ENCODE measurements around the gene BRD4. TPM values are rescaled to one million over a fixed set of nuclear protein-coding genes. Genes with fewer than 3 reads are reported as not detected.

The BRD4 gene
- total RNA-seq, 4 donors from 2014 or later: 64.8 to 83.2 (median 73.9) TPM

- Histone ChIP-seq H3K27me3 (no peaks in the 10 kb centered on the region), H3K36me3 (no peaks in the 10 kb centered on the region), H3K9me3 (no peaks in the 10 kb centered on the region), H3K27ac (peak overlapping the region; percentile 49 to 67 (median 58)), H3K4me3 (no peak overlapping the region), H3K4me1 (peaks cover 4 to 8% of the 10 kb centered on the region in 2 donors)
- peak; percentile 28 to 52 for DNase-seq
- ATAC-seq: peak; percentile 41 to 52
- TF ChIP-seq CTCF (IDR thresholded peaks at IDR 0.05 in 4 of 5, conservative IDR thresholded peaks at IDR 0.05 in 1 of 5): no peak
- no peak for TF ChIP-seq POLR2A (IDR thresholded peaks at IDR 0.05)
- intact Hi-C loops (cut with DNase I; ENCODE audit: low total_unique reads) (no loop called here), in situ Hi-C loops (cut with MboI; ENCODE audit: low sequenced_read_pairs in 4 of 4) (no loop called here)
Observed at GRCh38 chr19:15210323-15210781, 122.0 kb downstream of the BRD4 start.

- Histone ChIP-seq H3K27me3 (peaks cover 23 to 50% (median 46%) of the 10 kb centered on the region in 3 donors), H3K27ac (peak overlapping the region; percentile 47 to 61 (median 56)), H3K9me3 (no peaks in the 10 kb centered on the region), H3K4me3 (peak overlapping the region; percentile 14 to 32 (median 28)), H3K4me1 (peaks cover 0 to 13% of the 10 kb centered on the region in 2 donors), H3K36me3 (no peaks in the 10 kb centered on the region)
- DNase-seq (no peak), ATAC-seq (no peak)
- TF ChIP-seq CTCF (IDR thresholded peaks at IDR 0.05 in 4 of 5, conservative IDR thresholded peaks at IDR 0.05 in 1 of 5) (no peak), POLR2A (IDR thresholded peaks at IDR 0.05) (no peak)
- intact Hi-C loops (cut with DNase I; ENCODE audit: low total_unique reads) (no loop called here), in situ Hi-C loops (cut with MboI; ENCODE audit: low sequenced_read_pairs in 4 of 4) (no loop called here)
Observed at GRCh38 chr19:15201374-15202023, 130.8 kb downstream of the BRD4 start.

GRCh38 chr19:15200553-15201364 lies 131.6 kb downstream of the BRD4 start, which contains the start of gene NOTCH3:
Gene NOTCH3, minus strand, starts transcription at chr19:15200995. Its CDS starts 90 bp downstream, at chr19:15200905.
- peak in 1 of 2 donors; percentile 26 for TF ChIP-seq POLR2A (IDR thresholded peaks at IDR 0.05)
- TF ChIP-seq CTCF (IDR thresholded peaks at IDR 0.05 in 4 of 5, conservative IDR thresholded peaks at IDR 0.05 in 1 of 5): no peak
- ATAC-seq (no peak), DNase-seq (no peak)
- H3K9me3 ChIP-seq: no peaks in the 10 kb centered on the region
- peaks cover 0 to 13% of the 10 kb centered on the region in 2 donors for H3K4me1 ChIP-seq
- no peaks in the 10 kb centered on the region for H3K36me3 ChIP-seq
- peaks cover 29 to 57% (median 54%) of the 10 kb centered on the region in 3 donors for H3K27me3 ChIP-seq
- H3K4me3 ChIP-seq: peak within 1 kb of the TSS; percentile 45 to 52 (median 48)
- peak within 1 kb of the TSS; percentile 72 to 75 (median 73) for H3K27ac ChIP-seq
- in situ Hi-C loops (cut with MboI; ENCODE audit: low sequenced_read_pairs in 4 of 4): no loop called here
- intact Hi-C loops (cut with DNase I; ENCODE audit: low total_unique reads): no loop called here

- peaks cover 34 to 63% (median 61%) of the 10 kb centered on the region in 3 donors for H3K27me3 ChIP-seq
- intact Hi-C loops (cut with DNase I; ENCODE audit: low total_unique reads): no loop called here
- no peaks in the 10 kb centered on the region for H3K9me3 ChIP-seq
- no peaks in the 10 kb centered on the region for H3K36me3 ChIP-seq
- in situ Hi-C loops (cut with MboI; ENCODE audit: low sequenced_read_pairs in 4 of 4): no loop called here
- no peak for TF ChIP-seq CTCF (IDR thresholded peaks at IDR 0.05 in 4 of 5, conservative IDR thresholded peaks at IDR 0.05 in 1 of 5)
- TF ChIP-seq POLR2A (IDR thresholded peaks at IDR 0.05): no peak
- peaks cover 0 to 13% of the 10 kb centered on the region in 2 donors for H3K4me1 ChIP-seq
- H3K27ac ChIP-seq: peak overlapping the region; percentile 72 to 75 (median 73)
- no peak for ATAC-seq
- no peak for DNase-seq
- peak overlapping the region; percentile 45 to 52 (median 48) for H3K4me3 ChIP-seq
Observed at GRCh38 chr19:15199661-15200552, 132.4 kb downstream of the BRD4 start.

Data from gastrocnemius medialis (tissue), 4 donors.